WERI-Rb-1 (cell line): ENCODE measurements around the gene RET.

Experiments
- DNase-seq: peaks from one replicate; pipeline ENCODE4 v3.0.0-alpha.2; 2020
- H3K27ac ChIP-seq: fragments of 250-450 bp; sonication (Bioruptor Pico); 2 replicates; pipeline ENCODE4 v1.5.1; 2020; ENCODE audit warnings: mild to moderate bottlenecking, moderate library complexity
- H3K27me3 ChIP-seq: fragments of 250-450 bp; sonication (Bioruptor Pico); 2 replicates; pipeline ENCODE4 v1.5.1; 2021; ENCODE audit warnings: mild to moderate bottlenecking, low read depth, moderate library complexity; ENCODE audit not compliant: insufficient read depth, severe bottlenecking
- H3K36me3 ChIP-seq: fragments of 250-450 bp; sonication (Bioruptor Pico); 2 replicates; pipeline ENCODE4 v1.5.1; 2020; ENCODE audit warnings: mild to moderate bottlenecking, moderate library complexity
- H3K4me3 ChIP-seq: 2 replicates; pipeline ENCODE4 v1.5.1; 2011; ENCODE audit warnings: low read depth, mild to moderate bottlenecking, control low read depth, low read length
- H3K9me3 ChIP-seq: fragments of 250-450 bp; sonication (Bioruptor Pico); 2 replicates; pipeline ENCODE4 v1.5.1; 2021; ENCODE audit warnings: mild to moderate bottlenecking, moderate library complexity; ENCODE audit not compliant: severe bottlenecking
- CTCF ChIP-seq: IDR thresholded peaks from 2 replicates; pipeline ENCODE4 v1.5.1; 2011; ENCODE audit warnings: low read depth, mild to moderate bottlenecking, control low read depth, inconsistent platforms, low read length

RET gene

GRCh38 chr10:43117777-43118583, 41.1 kb downstream of the RET start:
- Histone ChIP-seq H3K27ac (no peak overlapping the region), H3K36me3 (no peaks in the 10 kb centered on the region)
- DNase-seq = no peak

GRCh38 chr10:43118631-43119415, 42.0 kb downstream of the RET start:
- no peak for DNase-seq
- H3K27me3 ChIP-seq = peaks cover 83% of the 10 kb centered on the region
- H3K4me3 ChIP-seq = no peak overlapping the region
- TF ChIP-seq CTCF = no peak
- no peaks in the 10 kb centered on the region for H3K9me3 ChIP-seq
- no peak overlapping the region for H3K27ac ChIP-seq
- no peaks in the 10 kb centered on the region for H3K36me3 ChIP-seq

More at GRCh38 chr10:43117777-43118583, 41.1 kb downstream of the RET start:
- H3K27me3 ChIP-seq = peaks cover 85% of the 10 kb centered on the region
- no peaks in the 10 kb centered on the region for H3K9me3 ChIP-seq
- H3K4me3 ChIP-seq = no peak overlapping the region
- TF ChIP-seq CTCF = no peak

GRCh38 chr10:43119416-43120115, 42.7 kb downstream of the RET start:
- Histone ChIP-seq H3K36me3 (no peaks in the 10 kb centered on the region), H3K27ac (no peak overlapping the region), H3K9me3 (no peaks in the 10 kb centered on the region), H3K27me3 (peaks cover 83% of the 10 kb centered on the region), H3K4me3 (no peak overlapping the region)
- no peak for DNase-seq
- no peak for TF ChIP-seq CTCF

- Histone ChIP-seq H3K36me3 (no peaks in the 10 kb centered on the region), H3K9me3 (no peaks in the 10 kb centered on the region), H3K27ac (no peak overlapping the region), H3K4me3 (no peak overlapping the region), H3K27me3 (peaks cover 83% of the 10 kb centered on the region)
- DNase-seq = no peak
- no peak for TF ChIP-seq CTCF
Observed at GRCh38 chr10:43120116-43120928, 43.5 kb downstream of the RET start.

- no peak for DNase-seq
- TF ChIP-seq CTCF = no peak
- H3K27ac ChIP-seq = no peak overlapping the region
- H3K27me3 ChIP-seq = peaks cover 83% of the 10 kb centered on the region
- H3K4me3 ChIP-seq = no peak overlapping the region
- no peaks in the 10 kb centered on the region for H3K9me3 ChIP-seq
- H3K36me3 ChIP-seq = no peaks in the 10 kb centered on the region
Observed at GRCh38 chr10:43120929-43121314, 44.1 kb downstream of the RET start.
